ENCODE results near the gene OPRM1. TPM values are rescaled to one million over a fixed set of nuclear protein-coding genes. Genes with fewer than 3 reads are reported as not detected.
A peak's percentile ranks its signal among the peaks of the same experiment; 100 is the strongest.

The OPRM1 gene
- total RNA-seq, 1 donor from 2014 or later = not detected

- no peak for DNase-seq (ENCODE audit: low read depth)
Measured at GRCh38 chr6:154202958-154203357, 163.9 kb downstream of the OPRM1 start.

DNA sequence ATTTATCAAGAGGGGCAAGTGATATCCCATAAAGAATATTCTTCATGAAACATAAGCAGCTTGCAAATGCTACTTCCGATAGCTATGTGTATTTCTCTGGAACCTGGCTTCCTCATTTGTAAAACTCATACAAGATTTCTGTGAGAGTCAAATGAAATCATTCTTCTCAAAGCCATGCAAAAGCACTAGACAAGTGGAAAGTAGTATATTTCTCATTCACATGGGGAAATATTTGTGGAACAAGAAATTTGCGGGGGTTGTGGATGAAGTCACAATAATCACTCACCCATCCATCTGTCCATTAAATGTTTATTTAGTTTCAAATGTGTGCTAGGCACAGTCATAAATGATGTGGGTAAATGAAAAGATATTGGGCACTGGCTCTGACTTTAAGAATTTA lies 167.1 kb downstream of the OPRM1 start:
- no peak for DNase-seq (ENCODE audit: low read depth)

DNA sequence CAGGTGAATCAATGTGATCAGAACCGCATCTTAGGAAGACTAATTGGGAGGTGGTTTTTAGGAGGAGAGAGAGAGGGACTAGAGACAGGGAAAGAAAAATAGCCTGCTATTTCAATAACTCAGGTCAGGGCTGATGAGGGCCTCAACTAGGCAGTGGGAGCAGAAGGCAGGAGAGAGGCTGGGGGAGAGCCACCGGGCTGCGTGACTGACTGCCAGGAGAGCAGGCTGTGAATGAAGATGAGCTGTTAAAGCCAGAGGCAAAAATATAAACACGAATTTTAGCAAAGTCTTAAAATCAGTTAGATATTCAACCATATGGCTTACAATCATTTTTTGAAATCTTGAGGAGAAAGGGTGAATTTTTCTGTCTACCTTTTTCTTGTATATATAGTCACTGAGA lies 168.0 kb downstream of the OPRM1 start:
- DNase-seq (ENCODE audit: low read depth) = no peak

GRCh38 chr6:154209555-154209954 lies 170.5 kb downstream of the OPRM1 start:
- DNase-seq (ENCODE audit: low read depth) = no peak

GRCh38 chr6:154210678-154211077 lies 171.6 kb downstream of the OPRM1 start:
- DNase-seq (ENCODE audit: low read depth) = no peak

DNA sequence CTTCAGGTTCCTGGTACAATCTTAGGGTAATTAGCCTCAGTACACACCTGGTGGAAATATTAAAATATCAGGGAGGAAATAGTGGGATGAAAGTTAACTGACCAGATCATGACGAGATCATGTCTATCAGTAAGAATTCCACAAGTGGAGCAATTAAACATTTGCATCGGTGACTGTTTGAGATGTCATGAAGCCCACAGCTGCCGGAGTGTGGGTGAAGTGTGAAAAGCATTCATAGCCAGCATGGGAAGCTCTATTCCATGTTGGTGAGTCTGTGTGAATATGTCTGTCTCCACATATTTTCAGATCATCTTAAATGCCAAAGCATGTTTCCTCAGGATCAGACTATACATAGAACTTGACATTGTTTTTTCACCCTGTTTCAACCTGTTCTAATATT lies 174.7 kb downstream of the OPRM1 start:
- no peak for DNase-seq (ENCODE audit: low read depth)

GRCh38 chr6:154218301-154218700 lies 179.3 kb downstream of the OPRM1 start:
- DNase-seq (ENCODE audit: low read depth) = no peak

- DNase-seq (ENCODE audit: low read depth) = no peak
Measured at GRCh38 chr6:154218787-154219186, 179.7 kb downstream of the OPRM1 start.

DNA sequence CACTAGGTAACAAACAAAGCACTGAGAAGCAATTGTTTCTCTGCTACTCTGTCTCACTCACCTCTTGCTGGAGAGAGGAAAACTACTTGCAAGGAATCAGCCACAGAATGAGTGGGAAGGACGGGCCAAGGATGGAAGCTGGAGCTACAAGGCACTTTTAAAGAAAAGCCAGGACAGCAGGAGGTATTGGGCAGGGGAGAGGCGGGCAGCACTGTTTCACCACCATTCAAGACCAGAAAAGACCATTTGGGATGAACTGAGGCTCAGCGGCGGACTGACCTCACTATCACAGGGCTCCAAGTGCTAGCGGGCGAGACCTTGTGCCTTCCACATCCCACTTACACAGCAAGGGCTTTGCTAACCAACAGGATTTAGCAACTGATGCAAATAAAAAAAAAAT lies 180.2 kb downstream of the OPRM1 start:
- no peak for DNase-seq (ENCODE audit: low read depth)

DNA sequence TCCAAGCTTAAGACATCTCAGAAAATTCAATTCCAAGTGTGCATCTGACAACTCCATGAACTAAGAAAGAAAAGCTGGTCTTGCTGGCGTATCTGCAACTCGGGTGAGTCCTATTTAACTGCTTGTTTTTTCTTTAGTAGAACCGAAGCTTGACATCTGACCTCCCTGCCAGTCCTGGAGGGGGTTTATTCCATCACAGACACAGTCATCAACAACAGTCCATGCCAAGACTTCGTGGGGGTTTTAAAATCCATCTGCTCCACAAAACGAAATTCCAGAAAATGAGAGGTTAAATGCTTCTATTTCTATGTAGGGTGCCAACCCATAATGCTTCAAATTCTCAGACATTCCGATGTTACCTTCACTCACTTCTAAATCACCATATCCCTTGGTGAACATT lies 183.7 kb downstream of the OPRM1 start:
- DNase-seq (ENCODE audit: low read depth) = no peak

DNA sequence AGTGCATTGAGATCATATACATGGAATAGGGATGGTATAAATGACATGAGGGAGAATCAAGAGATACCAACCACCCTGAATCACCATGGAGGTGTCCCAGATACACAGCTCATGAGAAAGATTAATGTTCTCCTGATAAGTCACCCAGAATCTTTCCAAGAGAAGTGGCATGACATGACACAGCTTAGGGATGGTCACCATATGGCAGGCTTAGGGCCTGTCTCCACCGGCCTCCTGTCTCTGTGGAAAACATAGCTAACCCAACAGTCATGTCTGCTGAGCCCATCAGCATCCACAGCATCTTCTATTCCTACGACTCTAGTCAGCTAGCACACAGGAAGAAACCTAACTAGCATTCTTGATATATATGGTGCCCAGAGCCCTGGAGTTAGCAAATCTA lies 184.3 kb downstream of the OPRM1 start:
- DNase-seq (ENCODE audit: low read depth) = no peak

GRCh38 chr6:154226461-154226860 lies 187.4 kb downstream of the OPRM1 start:
- no peak for DNase-seq (ENCODE audit: low read depth)

DNA sequence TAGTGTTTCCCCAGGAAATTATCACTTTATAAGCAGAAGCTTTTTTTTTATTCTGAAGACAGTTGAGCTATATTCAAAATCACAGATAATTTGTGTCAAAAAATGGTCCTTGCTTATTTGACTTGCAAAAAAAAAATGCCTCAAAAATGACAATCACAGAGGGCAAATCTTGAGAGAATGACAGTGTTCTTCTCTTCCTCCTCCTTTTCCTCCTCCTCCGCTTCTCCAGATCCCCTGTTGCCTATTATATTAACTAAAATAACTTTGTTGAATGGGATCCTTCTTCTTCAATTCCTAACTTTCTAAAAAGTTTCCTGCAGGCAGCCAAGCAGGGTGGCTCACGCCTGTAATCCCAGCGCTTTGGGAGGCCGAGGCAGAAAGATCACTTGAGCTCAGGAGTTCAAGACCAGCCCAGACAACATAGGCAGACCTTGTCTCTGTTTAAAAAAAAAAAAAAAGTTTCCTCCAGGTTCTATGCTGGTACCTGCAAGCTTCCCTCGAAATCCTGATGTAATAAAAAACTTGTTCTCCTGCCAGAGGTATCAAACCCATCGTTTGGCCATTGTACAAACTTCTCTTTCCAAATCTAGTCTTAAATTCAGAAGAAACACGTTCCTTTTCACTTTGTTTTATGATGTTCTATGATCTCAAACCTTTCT lies 189.0 kb downstream of the OPRM1 start:
- no peak for DNase-seq (ENCODE audit: low read depth)

DNA sequence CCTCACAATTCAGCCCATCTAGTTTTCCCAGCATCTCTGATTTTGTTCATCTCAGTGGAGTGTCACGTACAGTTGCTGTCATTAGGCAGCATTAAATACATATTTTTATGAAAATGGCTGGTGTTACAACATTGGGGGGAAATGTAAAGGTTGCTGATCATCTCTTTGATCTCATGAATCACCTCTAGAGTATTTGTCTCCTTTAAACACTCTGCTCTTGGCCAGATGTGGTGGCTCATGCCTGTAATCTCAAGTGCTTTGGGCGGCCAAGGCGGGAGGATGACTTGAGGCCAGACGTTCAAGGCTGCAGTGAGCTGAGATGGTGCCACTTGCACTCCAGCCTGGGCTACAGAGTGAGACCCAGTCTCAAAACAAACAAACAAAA lies 189.5 kb downstream of the OPRM1 start:
- DNase-seq (ENCODE audit: low read depth) = no peak

DNA sequence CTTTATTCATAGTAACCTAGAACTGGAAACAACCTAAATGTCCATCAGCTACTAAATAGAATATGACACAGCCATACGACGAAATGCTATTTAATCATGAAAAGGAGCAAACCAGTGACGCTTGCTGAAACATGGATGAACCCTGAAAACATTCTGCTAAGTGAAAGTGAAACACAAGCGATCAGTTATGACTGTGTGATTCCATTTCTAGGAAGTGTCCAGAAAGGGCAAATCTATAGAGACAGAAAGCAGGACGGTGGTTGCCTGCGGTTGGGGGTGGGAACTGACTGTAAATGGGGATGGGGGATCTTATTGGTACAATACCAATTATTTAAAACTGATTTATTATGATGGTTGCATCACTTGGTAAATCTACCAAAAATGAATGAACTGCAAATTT lies 190.7 kb downstream of the OPRM1 start:
- DNase-seq (ENCODE audit: low read depth) = no peak

DNA sequence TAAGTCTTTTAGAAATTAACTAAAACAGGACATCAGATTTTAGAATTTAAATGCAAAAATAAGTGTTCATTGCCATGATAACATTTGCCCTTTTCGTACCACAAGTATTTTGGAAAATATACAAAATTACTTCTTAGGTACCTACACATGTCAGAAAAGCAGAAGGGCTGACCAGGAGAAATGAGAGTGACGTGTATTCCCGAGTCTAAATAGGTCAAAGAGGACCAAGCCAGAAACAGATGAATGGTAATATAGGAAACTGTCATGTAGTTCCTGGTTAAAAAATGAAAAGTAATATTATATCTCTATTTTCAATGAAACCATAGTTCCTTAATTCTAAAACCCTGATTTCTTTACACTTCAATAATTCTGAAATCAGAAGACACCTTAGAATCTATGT lies 191.4 kb downstream of the OPRM1 start:
- DNase-seq (ENCODE audit: low read depth) = no peak

DNA sequence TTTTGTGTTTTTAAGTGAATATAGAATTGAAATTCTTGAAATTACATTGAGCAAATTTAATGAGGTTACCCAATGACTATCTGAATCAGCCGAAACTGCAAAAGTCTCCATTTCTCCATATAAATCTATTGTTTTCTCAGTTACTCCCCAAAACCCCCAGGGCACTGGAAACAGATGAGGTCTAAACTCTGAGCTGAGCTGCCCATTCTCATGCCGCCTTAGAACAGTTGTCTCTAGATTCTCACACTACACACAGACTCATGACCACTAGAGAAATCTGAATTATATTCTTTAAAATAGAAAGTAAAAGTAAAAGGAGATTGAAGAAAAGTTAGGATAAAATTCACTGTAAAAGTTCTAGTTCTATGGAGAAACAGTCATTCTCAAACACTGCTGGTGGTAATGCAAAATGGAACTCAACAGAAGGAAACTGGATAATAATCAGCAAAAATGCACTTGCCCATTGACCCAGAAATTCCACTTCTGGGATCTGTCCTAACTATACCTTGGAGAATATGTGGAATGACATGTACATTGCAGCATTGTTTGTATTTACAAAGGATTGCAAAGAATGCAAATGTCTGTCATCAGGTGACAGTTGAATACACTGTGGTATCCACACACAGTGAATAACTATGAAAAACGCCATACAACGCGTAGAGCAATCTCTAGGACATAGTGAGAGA lies 192.0 kb downstream of the OPRM1 start:
- no peak for DNase-seq (ENCODE audit: low read depth)

DNA sequence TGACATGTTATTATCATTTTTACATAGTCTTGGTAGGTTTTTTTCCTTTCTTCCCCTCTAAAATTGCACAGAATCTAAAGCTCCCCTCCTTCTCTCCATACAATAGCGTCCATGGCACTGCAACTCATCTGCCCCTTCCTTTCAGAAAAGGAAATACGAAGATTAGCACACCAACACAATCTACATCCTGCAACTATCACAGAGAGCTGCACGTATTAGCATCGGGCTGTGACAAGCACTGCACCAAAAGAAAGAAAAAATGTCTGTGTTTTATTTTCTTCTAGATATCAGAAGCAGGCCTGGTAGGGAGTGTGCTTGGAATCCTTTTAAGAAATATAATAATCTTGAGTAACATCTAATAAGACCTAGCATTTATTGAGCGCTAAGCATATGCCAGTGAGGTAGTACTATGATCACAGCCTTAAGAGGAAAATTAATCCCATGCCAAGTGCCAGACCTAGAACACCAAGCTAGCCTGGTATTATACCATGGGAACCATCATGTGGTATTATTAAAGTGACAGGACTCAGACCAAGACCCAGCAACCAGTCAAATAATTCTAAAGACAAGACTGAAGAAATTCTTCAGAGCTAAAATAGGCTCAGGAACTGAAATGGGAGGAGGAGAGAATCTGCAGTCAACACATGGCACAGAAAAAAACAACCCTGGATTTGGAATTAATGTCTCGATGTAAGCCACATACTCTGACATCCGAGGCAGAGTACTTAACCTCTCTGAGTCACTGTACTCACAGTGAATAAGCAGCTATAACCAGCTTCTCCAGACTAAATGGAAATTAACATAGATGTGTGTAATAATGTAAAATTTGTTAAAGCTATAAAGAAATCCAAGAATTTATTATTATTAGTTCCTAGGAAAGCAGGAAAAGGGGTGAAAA lies 193.2 kb downstream of the OPRM1 start:
- peak; percentile 83 for DNase-seq (ENCODE audit: low read depth)

DNA sequence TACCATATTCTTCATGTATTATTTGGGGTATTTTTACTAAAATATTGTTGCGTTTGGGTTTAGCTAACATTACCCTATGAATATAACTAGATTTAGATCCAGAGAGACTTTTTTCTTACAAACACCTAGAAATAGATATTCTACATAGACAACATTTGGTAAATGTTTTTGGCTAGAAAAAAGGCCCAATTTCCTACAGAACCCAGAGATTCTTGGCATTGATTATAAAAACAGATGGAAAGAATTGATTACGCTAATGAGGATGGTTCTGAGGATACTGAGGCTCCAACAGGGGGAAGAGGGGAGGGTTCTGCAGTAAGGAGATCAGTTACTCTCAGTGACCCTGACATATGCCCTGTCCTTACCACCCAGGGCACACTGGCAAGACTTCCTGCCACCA lies 194.3 kb downstream of the OPRM1 start:
- DNase-seq (ENCODE audit: low read depth) = no peak

DNA sequence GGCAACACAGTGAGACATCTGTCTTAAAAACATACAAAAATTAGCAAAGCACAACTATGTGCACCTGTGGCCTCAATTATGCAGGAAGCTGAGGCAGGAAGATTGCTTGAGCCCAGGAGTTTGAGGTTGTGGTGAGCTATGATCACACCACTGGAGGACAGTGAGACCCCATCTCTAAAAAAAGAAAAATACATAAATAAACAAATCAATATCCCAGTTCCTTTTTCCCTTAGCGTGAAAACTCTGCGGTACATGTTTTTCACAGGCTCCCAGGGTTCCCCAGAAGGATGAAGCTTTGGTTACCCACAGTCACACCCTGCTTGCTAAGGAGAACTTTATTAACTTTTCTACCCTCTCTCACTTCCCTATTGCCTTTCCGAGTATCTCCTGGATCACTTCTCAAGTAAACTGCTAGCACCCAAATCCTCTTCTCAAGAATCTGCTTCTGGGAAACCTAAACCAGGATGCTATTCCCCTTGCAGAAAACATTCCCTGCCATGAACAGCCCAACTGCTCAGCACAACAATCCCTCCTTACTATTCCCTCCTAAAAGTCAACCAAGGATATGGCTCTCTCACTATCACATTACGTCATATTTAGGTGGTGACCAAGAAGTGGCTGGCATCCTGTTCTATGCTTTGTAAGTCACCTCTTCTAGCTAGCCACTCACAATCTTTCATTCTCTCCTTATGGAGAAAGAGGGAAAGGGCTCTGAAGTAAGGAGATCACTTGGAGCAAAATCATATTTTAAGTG lies 195.2 kb downstream of the OPRM1 start:
- no peak for DNase-seq (ENCODE audit: low read depth)

- DNase-seq (ENCODE audit: low read depth) = no peak
Measured at GRCh38 chr6:154236646-154237301, 197.7 kb downstream of the OPRM1 start.

GRCh38 chr6:154238831-154239230 lies 199.8 kb downstream of the OPRM1 start:
- DNase-seq (ENCODE audit: low read depth) = no peak
